ENCODE results near the gene JMJD8.

The JMJD8 gene

GRCh38 chr16:687499-687898 is 3.4 kb upstream of the JMJD8 start:
- no peak for DNase-seq

- no peak for DNase-seq
Observed at GRCh38 chr16:686459-687260, 2.5 kb upstream of the JMJD8 start.

GRCh38 chr16:685967-686366 is 1.8 kb upstream of the JMJD8 start:
- peak; percentile 48 for DNase-seq

- DNase-seq, result no peak
Observed at GRCh38 chr16:684961-685696, 995 bp upstream of the JMJD8 start.

- DNase-seq, result no peak
Observed at GRCh38 chr16:683396-684070, 601 bp downstream of the JMJD8 start.

- no peak for DNase-seq
Observed at GRCh38 chr16:682493-683395, 1.4 kb downstream of the JMJD8 start.

- DNase-seq, result peak; percentile 59
Observed at GRCh38 chr16:681746-682427, 2.2 kb downstream of the JMJD8 start.

- peak; percentile 48 for DNase-seq
Observed at GRCh38 chr16:680967-681745, 3.0 kb downstream of the JMJD8 start.

- DNase-seq, result no peak
Observed at GRCh38 chr16:680625-680945, 3.5 kb downstream of the JMJD8 start.

GRCh38 chr16:679814-680624 is 4.1 kb downstream of the JMJD8 start, which contains the start of gene STUB1:
Gene STUB1 (plus strand): TSS chr16:680410. CDS start chr16:680526, 116 bp downstream.
- peak; percentile 86 for DNase-seq

GRCh38 chr16:678858-679813 is 5.0 kb downstream of the JMJD8 start:
- peak; percentile 66 for DNase-seq

GRCh38 chr16:678209-678857 is 5.8 kb downstream of the JMJD8 start:
- DNase-seq, result no peak

GRCh38 chr16:677316-678190 is 6.6 kb downstream of the JMJD8 start:
- no peak for DNase-seq

GRCh38 chr16:676913-677312 is 7.2 kb downstream of the JMJD8 start:
- DNase-seq, result no peak

GRCh38 chr16:676565-676902 is 7.6 kb downstream of the JMJD8 start:
- DNase-seq, result no peak

GRCh38 chr16:675884-676564 is 8.1 kb downstream of the JMJD8 start:
- DNase-seq, result no peak
